SK-N-MC (cell line): ENCODE results near the gene DHFR.
A peak's percentile ranks its signal among the peaks of the same experiment; 100 is the strongest.

Experiments used
- DNase-seq: peaks from one replicate; pipeline ENCODE4 v3.0.0-alpha.2; 2011; ENCODE audit warnings: low read depth, low spot score
- H3K27ac ChIP-seq: fragments of 200-600 bp; sonication (generic); 2 replicates; pipeline ENCODE4 v1.5.1; 2016; ENCODE audit warnings: mixed run types
- H3K36me3 ChIP-seq: fragments of 200-600 bp; sonication (generic); 2 replicates; pipeline ENCODE4 v1.6.1; 2017; ENCODE audit warnings: antibody characterized with exemption, low read length, mixed read lengths; ENCODE audit not compliant: insufficient read depth
- H3K4me3 ChIP-seq: fragments of 200-600 bp; sonication (generic); 2 replicates; pipeline ENCODE4 v1.5.1; 2016
- H3K9ac ChIP-seq: fragments of 200-600 bp; sonication (generic); 2 replicates; pipeline ENCODE4 v1.8.0; 2017; ENCODE audit warnings: mixed run types, mixed read lengths; ENCODE audit not compliant: insufficient read length
- H3K9me3 ChIP-seq: fragments of 200-600 bp; sonication (generic); 2 replicates; pipeline ENCODE4 v1.6.1; 2017; ENCODE audit warnings: low read depth, mild to moderate bottlenecking, antibody characterized with exemption, low read length, moderate library complexity, mixed read lengths
- EZH2 ChIP-seq: fragments of 200-600 bp; sonication (generic); IDR thresholded peaks from one replicate; pipeline ENCODE4 v1.6.1; 2017; ENCODE audit warnings: antibody characterized with exemption
- FOXP2 ChIP-seq: optimal IDR thresholded peaks from 2 replicates; pipeline ENCODE3; 2011; ENCODE audit warnings: mild to moderate bottlenecking, moderate library complexity; ENCODE audit not compliant: insufficient read depth; ENCODE audit errors: extremely low read length, control extremely low read depth
- POLR2AphosphoS5 ChIP-seq: IDR thresholded peaks from 2 replicates; pipeline ENCODE4 v1.6.1; 2012; ENCODE audit warnings: mild to moderate bottlenecking, low read depth, low read length, borderline replicate concordance

The DHFR gene

DNA sequence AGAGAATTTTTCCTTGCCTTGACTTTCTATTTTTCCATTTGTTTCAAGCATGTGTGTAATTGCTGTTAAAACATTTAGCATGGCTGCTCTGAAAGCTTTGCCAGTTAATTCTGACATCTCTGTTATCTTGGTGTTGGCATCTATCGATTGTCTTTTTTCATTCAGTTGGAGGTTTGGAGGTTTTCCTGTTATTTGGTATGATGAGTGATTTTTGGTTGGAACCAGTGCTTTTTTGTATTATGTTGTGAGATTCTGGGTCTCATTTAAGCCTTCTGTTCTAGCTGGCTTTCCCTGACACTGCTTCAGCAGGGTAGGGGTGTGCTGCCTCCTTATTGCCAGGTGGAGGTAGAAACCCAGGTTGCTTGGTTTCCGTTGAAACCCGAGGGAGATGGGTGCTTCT lies 40.9 kb upstream of the DHFR start:
- no peak overlapping the region for H3K9ac ChIP-seq
- DNase-seq: no peak

DNA sequence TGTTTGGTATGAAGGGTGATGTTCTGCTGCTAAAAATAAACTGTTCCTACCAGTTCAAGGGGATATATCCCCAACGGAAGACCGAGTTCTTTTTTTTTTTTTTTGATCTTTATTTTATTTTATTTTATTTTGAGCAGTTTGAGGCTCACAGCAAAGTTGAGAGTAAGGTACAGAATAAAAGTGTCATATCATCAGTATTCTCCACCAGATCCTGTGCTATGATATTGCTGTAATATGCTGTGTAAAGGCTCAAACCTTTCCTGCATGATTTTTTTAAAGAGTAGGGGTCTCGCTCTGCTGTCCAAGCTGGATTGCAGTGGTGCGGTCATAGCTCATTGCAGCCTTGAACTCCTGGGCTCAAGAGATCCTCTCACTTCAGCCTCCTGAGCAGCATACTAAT lies 34.8 kb upstream of the DHFR start:
- no peaks in the 10 kb centered on the region for H3K36me3 ChIP-seq
- no peak for TF ChIP-seq FOXP2
- no peak for TF ChIP-seq EZH2
- TF ChIP-seq POLR2AphosphoS5: no peak
- H3K4me3 ChIP-seq: no peak overlapping the region
- H3K9ac ChIP-seq: no peak overlapping the region
- DNase-seq: no peak
- no peaks in the 10 kb centered on the region for H3K9me3 ChIP-seq
- H3K27ac ChIP-seq: no peak overlapping the region

More for the DNA sequence above, 40.9 kb upstream of the DHFR start:
- Histone ChIP-seq H3K9me3 (no peaks in the 10 kb centered on the region), H3K27ac (no peak overlapping the region), H3K4me3 (no peak overlapping the region), H3K36me3 (no peaks in the 10 kb centered on the region)
- TF ChIP-seq POLR2AphosphoS5 (no peak), EZH2 (no peak), FOXP2 (no peak)

DNA sequence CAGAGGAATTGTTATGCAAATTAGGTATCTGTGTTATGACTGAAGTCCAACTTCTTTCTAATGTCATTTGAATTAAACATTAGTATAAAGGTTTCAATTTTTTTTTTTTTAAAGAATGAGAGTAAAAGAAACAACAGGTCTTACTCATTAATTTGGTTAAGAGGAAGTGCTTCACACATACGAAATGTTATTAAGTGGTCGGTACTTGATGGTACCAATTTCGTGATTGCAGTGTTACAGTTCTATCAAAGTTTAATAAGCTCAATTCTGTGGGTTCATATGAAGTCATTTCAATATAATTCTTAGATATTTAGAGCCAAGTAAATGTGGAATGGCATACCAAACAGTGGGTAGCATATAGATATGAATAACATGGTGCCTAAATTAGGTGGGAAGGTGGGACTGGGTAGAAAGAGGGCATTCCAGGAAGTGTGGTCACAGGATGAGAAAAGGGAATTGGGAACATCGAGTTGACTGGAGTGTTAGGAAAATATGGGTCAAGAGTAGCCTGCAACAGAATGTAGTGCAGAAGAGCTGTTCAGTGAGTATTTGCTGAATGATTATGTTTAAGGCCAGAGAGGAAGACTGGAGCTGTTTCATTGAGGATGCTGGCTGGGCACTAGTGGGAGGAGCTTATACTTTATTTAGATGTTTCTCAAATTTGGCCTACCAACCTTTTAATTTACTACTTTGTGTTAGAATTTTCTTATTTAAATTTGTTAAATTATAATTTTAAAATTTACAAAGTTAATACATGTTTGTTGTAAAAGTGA lies 34.1 kb upstream of the DHFR start:
- Histone ChIP-seq H3K27ac (no peak overlapping the region), H3K9me3 (no peaks in the 10 kb centered on the region), H3K4me3 (no peak overlapping the region), H3K9ac (no peak overlapping the region), H3K36me3 (peaks cover 2% of the 10 kb centered on the region; the same call in 1 of the 2 replicates)
- TF ChIP-seq POLR2AphosphoS5 (no peak), EZH2 (no peak), FOXP2 (no peak)
- no peak for DNase-seq

DNA sequence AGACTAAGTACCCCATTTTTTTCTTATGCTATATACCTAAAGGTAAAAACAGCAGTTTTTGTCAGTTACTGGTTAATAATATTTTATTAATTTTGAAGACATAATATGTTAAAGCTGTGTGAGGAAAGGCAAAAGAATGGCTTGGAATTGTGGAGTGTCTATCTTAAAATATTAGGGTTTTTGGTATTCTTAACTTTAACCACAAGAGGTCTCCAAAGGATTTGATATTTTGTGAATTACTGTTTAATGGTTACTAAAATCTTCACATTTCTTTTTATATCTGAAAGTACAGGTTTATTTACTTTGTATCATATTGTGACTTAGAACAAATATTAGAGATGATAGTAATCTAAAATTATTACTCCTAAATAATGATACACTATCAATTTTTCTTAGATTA lies 32.0 kb upstream of the DHFR start:
- no peak overlapping the region for H3K9ac ChIP-seq
- H3K27ac ChIP-seq: no peak overlapping the region
- H3K36me3 ChIP-seq: peaks cover 17% of the 10 kb centered on the region
- no peaks in the 10 kb centered on the region for H3K9me3 ChIP-seq
- no peak for DNase-seq
- H3K4me3 ChIP-seq: no peak overlapping the region
- TF ChIP-seq EZH2: no peak
- no peak for TF ChIP-seq FOXP2
- no peak for TF ChIP-seq POLR2AphosphoS5

DNA sequence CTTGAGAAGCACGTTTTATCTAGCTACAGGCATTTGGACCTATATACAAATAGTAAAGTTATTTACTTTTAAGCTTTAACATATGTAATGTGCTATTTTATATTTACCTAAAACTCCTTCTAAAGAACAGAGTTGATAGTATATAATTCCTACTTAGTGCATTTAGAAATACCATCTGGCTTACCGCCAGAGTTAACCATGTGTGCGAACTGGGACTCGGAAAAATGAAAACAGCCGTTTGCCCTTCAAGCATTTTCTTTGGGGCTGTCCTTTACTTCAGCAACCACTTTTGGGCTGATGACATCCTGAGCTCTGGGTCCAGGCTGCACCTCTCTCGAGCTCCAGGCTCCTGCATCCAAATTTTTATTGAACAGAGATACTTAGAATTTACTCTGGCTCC lies 21.9 kb upstream of the DHFR start:
- no peak overlapping the region for H3K27ac ChIP-seq
- H3K4me3 ChIP-seq: no peak overlapping the region
- DNase-seq: no peak
- no peak overlapping the region for H3K9ac ChIP-seq
- H3K36me3 ChIP-seq: peaks cover 44% of the 10 kb centered on the region
- no peaks in the 10 kb centered on the region for H3K9me3 ChIP-seq
- no peak for TF ChIP-seq EZH2
- no peak for TF ChIP-seq POLR2AphosphoS5
- TF ChIP-seq FOXP2: no peak

DNA sequence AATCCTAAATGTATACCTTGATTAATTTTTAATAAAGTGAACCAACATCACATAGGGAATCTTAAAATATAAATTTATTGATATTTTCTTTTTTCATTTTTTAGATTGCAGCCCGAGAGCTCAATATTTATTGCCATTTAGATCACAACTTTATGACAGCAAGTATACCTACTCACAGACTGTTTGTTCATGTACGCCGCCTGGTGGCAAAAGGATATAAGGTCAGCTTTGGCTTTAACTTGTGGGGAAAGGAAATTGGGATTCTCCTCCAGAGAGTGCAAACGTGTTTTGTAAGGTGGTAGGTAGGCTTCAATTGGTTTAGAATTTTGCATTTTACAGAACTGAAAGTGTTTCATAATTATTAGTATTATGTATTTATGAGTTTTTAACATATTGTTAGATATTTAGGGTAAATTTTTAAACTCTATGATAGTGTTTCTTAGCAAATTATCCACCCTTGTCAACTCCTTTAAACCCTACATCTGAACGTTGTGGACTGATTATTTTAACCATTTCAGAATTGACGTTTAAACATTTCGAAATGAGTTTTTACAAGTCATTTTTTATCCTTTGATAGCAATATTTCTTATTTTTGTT lies 17.5 kb upstream of the DHFR start:
- Histone ChIP-seq H3K9me3 (no peaks in the 10 kb centered on the region), H3K4me3 (no peak overlapping the region), H3K36me3 (peaks cover 42% of the 10 kb centered on the region), H3K27ac (no peak overlapping the region), H3K9ac (no peak overlapping the region)
- TF ChIP-seq POLR2AphosphoS5 (no peak), FOXP2 (no peak), EZH2 (no peak)
- peak; percentile 62 for DNase-seq

DNA sequence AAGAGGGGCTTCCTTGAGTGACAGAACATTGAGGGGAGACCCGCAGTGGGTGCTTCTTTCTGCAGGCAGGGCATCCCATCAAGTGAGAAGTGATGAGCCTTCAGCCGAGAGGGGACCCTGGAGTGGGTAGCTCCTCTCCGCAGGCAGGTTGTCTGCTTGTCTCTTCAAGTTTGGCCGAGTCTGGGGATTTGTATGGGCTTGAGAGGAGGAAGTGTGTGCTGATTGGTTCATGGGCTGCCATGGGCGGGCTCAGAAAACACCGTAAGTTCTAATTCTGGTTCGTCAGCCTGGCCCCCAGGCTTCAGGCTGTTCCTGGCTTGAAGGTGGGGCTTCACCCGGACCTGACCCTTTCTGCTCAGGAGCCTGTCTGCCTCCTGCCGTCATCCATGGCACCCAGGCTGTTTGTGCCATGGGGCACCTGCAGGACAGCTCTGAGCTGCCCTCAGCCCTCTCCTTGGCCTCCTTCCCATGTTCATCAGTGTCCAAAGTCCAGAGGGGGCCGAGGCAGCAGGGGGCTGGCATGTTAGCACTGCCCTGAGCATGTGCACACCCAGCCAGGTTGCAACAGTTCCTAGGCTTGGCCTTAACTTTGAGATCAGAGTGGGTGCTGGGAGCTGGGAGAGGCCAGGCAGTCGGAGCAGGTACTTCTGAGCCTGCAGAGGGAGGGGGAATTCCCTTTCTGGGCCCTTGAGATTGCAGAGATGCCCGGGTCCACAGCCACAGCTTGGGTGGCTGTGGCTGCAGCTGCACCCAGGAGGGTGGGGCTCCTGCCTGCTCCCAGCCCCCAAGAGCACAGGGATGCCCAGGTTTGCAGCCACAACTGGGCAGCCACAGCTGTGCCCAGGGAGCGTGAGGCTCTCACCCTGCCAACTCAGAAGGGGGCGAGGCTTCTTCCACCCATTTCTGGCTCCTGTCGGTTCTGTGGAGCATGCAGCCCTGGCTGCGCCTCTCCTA lies 13.5 kb upstream of the DHFR start:
- no peak for TF ChIP-seq EZH2
- TF ChIP-seq FOXP2: no peak
- no peak for TF ChIP-seq POLR2AphosphoS5
- Histone ChIP-seq H3K27ac (no peak overlapping the region), H3K9ac (no peak overlapping the region), H3K4me3 (no peak overlapping the region), H3K36me3 (peaks cover 47% of the 10 kb centered on the region), H3K9me3 (no peaks in the 10 kb centered on the region)
- no peak for DNase-seq

DNA sequence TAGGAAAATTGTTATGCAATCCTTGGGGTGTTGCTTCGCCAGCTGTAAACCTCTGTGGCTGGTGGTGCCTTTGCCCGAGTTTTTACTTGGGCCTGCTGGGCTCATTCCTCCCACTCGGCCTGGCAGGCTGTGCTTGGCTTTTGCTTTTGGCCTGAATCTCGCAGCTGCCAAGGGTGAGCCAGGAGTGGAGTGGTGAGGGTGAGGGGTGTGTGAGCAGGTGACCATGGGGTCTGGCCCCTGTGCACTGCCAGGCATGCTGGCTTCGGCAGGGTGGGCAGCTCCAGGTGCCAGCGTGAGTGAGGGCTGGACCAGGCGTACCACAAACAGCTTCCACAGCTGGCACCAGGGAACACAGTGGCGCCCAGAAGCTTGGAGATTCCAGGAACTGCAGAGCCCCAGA lies 12.6 kb upstream of the DHFR start:
- no peak for DNase-seq

More for the DNA sequence above, 12.6 kb upstream of the DHFR start:
- no peak overlapping the region for H3K4me3 ChIP-seq
- peaks cover 46% of the 10 kb centered on the region for H3K36me3 ChIP-seq
- TF ChIP-seq POLR2AphosphoS5 (no peak), EZH2 (no peak), FOXP2 (no peak)
- no peak overlapping the region for H3K9ac ChIP-seq
- H3K27ac ChIP-seq: no peak overlapping the region
- no peaks in the 10 kb centered on the region for H3K9me3 ChIP-seq
